Bronchial epithelial cell (primary cell): Measurements from ENCODE around the gene GEMIN7. TPM values are rescaled to one million over a fixed set of nuclear protein-coding genes. Genes with fewer than 3 reads are reported as not detected.

Experiments
- DNase-seq: peaks from one replicate; pipeline ENCODE4 v3.0.0-alpha.2; 2010; ENCODE audit warnings: low read depth
- FAIRE-seq: peaks from 2 replicates; lab custom pipeline; 2011; peaks lifted over from hg19 to GRCh38; lab: Jason Lieb, UNC
- H3K27me3 ChIP-seq: 2 replicates; pipeline ENCODE4 v1.5.1; 2011; ENCODE audit warnings: low read length; ENCODE audit not compliant: control insufficient read depth, insufficient read depth
- H3K36me3 ChIP-seq: 2 replicates; pipeline ENCODE4 v1.5.1; 2011; ENCODE audit warnings: low read length; ENCODE audit not compliant: control insufficient read depth, insufficient read depth
- H3K4me3 ChIP-seq: 2 replicates; pipeline ENCODE4 v1.5.1; 2011; ENCODE audit warnings: mild to moderate bottlenecking, low read depth, low read length, control low read depth
- total RNA-seq: library from RNA; depleted of rRNA; stranded (reverse); fragments of >200 nt; gene quantifications from 2 replicates; pipeline ENCODE4 v1.2.1, GENCODE V29; 2014
- TF ChIP-seq, protein P1 (sequence below): IDR thresholded peaks from 2 replicates; pipeline ENCODE4 v1.5.1; 2011; ENCODE audit warnings: mild to moderate bottlenecking, moderate library complexity, low read length, control low read depth, inconsistent platforms; ENCODE audit not compliant: insufficient read depth, severe bottlenecking

Gene GEMIN7
- total RNA-seq, 1 donor from 2014 or later: 23.2 TPM

DNA sequence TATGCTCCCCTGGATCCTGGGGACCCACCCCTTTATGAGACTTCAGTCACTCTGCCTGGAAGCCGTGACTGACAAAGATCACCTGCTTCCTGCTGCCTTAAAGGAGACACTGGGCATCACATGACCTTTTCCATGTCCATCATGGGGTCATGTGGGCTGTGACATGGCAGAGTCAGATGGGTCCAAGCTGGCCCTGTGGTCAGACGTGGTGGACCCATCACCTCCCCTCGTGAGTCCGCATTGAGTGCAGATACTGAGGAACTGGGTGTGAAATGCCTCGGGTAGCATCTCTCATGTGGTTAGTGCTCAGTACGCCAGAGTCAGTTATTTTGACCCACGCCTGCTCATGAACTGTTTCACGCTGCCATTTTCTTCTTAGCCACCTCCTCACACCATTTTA lies 54.6 kb downstream of the GEMIN7 start:
- FAIRE-seq (no peak), DNase-seq (no peak)
- Histone ChIP-seq H3K4me3 (no peak overlapping the region), H3K36me3 (peaks cover 1% of the 10 kb centered on the region), H3K27me3 (no peaks in the 10 kb centered on the region)
- TF ChIP-seq, protein P1, sequence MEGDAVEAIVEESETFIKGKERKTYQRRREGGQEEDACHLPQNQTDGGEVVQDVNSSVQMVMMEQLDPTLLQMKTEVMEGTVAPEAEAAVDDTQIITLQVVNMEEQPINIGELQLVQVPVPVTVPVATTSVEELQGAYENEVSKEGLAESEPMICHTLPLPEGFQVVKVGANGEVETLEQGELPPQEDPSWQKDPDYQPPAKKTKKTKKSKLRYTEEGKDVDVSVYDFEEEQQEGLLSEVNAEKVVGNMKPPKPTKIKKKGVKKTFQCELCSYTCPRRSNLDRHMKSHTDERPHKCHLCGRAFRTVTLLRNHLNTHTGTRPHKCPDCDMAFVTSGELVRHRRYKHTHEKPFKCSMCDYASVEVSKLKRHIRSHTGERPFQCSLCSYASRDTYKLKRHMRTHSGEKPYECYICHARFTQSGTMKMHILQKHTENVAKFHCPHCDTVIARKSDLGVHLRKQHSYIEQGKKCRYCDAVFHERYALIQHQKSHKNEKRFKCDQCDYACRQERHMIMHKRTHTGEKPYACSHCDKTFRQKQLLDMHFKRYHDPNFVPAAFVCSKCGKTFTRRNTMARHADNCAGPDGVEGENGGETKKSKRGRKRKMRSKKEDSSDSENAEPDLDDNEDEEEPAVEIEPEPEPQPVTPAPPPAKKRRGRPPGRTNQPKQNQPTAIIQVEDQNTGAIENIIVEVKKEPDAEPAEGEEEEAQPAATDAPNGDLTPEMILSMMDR: no peak

DNA sequence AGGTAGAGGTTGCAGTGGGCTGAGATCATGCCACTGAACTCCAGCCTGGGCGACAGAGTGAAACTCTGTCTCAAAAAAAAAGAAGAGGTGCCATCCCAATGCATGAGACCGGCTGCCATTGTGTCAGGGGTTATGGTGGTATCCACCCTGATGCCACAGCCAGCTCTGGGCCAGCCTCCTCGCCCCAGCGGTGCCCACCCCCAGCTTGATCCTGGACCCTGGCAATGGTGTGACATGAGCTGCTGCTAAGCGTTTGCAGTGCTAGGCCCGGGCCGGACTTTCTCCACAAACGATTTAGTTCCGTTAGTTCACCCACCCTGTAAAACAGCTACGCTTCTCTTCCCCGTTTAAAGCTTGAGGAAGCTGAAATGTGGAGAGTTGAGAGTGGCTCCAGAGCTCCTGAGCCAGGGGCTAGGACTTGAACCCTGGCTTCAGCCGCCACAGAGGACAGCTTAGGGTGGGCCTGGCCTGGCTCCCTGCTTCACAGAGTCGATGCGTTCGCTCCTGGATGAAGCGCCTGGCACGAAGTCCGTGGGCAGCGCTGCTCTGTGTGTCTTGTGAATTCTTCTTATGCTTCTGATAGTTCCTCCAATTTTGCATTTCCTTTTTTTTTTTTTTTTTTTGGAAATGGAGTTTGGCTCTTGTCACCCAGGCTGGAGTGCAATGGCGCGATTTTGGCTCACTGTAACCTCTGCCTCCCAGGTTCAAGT lies 56.3 kb downstream of the GEMIN7 start:
- Histone ChIP-seq H3K4me3 (no peak overlapping the region), H3K36me3 (peaks cover 1% of the 10 kb centered on the region), H3K27me3 (no peaks in the 10 kb centered on the region)
- FAIRE-seq: no peak
- TF ChIP-seq, protein P1: no peak
- DNase-seq: no peak

DNA sequence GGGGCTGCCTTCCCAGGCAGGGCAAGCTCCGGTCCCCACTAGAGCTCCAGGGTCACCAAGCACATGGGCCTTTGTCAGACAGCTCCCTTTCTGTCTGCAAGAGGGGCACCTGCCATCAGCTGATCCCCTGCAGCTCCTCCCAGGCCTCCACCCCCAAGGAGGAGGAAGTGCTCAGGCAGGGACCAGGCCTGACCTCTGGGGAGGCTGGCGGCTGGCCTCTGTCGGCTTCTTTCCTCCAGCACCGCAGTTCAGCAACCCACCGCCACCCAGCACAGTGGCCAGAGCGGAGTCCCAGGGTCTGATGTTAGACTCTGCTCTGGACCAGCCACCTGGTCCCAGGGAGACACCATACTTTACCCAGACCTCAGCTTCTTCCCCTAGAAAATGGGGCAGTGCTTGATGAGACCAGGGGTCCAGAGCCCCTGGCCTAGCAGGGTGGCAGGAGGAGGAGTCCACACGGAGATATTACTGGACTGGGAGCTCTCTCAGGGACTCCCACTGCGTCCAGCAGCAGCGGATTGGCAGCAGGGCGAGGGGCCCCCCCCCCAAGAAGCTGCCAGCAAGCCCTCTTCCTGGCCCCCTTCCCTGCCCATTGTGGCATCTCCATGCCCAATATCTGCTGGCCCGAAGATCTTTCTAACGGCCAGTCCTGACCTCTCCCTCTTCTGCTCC lies 57.6 kb downstream of the GEMIN7 start:
- Histone ChIP-seq H3K36me3 (peaks cover 4% of the 10 kb centered on the region), H3K27me3 (no peaks in the 10 kb centered on the region), H3K4me3 (no peak overlapping the region)
- DNase-seq: no peak
- TF ChIP-seq, protein P1: no peak
- FAIRE-seq: no peak

DNA sequence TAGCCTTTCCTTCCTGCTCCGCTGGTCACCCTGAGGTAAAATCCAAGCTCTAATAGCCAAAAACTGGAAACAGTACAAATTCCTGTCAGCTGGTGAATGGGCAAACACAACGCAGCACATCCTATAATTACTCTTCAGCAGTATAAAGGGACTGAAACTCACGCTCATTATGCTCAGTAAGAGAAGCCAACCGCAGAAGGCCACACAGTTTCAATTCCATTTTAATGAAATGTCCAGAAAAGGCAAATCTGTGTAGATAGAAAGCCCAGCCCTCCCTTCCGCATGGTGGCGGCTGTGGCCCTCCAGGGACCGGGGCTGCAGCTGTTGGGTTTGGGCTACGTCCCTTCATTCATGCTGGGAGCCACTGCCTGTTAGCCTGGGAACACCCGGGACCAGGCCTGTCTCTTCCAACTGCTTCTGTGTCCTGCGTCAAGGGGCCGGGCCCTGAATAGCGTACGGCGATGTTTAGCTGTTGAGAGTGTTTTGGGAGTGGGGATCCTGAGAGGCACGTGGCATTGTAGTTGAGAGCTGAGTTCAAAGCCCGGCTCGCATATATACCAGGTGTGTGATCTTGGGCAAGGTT lies 58.2 kb downstream of the GEMIN7 start:
- Histone ChIP-seq H3K27me3 (no peaks in the 10 kb centered on the region), H3K36me3 (peaks cover 4% of the 10 kb centered on the region), H3K4me3 (no peak overlapping the region)
- TF ChIP-seq, protein P1: no peak
- no peak for FAIRE-seq
- DNase-seq: no peak

DNA sequence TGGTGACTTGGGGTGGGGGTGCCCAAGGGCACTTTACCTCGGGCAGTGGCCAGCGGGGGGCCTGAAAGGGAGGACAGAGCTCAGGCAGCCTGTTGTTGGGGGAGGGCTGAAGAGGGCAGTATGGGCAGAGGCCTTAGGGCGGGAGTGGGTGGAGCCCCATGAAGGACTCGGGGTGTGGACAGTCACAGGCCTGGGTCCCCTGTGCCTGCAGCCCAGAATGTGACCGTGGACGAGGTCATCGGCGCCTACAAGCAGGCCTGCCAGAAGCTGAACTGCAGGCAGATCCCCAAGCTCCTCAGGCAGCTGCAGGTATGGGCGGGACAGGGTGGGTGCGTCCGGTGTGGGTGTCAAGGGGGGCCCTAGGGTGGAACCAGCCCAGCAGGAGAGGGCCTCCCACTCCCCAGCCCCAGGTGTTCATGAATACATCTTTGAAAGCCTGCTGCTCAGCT lies 59.3 kb downstream of the GEMIN7 start:
- DNase-seq (no peak), FAIRE-seq (no peak)
- Histone ChIP-seq H3K27me3 (no peaks in the 10 kb centered on the region), H3K4me3 (no peak overlapping the region), H3K36me3 (peaks cover 6% of the 10 kb centered on the region)
- TF ChIP-seq, protein P1: no peak
